ENCODE data around the gene EN2.

EN2 gene

DNA sequence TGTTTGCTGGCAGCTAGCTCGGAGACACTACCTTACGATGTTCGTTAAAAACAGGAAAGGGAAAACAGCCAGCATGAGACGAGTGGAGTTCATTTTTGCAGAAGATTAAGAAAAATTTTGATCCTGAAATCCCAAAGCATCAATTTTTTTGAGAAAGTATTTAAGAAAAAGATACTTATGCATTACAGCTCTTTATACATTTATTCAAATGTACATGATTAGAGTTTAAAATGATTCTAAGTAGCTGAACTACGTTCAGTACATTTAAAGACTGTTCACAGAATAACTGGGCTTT lies 53.7 kb downstream of the EN2 start:
- DNase-seq = no peak

DNA sequence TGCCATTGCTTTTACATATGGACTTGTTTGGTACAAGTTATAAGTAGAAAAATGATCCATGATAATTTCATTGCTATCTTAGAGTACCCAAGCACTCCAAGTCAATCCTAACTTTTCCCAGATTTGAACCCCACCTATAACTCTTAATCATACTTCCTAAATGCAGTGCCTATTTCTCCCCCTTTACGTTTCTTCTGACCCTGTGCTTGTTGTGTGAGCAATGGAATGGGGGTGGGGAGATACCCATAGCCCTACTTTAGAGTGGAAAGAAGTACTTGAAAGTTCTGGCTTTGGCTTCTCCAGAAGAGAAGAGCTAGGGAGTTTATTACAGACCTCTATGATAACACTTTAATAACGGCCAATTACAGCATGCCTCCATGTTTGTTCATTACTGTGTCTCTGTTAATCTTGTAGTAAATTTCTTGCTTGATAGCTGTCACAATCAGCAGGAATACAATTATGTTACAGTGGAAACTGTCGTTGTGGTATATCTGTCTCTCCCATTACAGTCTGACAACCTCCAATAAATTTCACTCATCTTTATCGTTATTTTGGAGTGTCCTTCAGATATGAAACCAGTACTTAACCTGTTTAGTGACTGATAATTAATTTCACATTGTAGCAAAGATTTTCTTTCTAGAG lies 54.4 kb downstream of the EN2 start:
- no peak for DNase-seq

DNA sequence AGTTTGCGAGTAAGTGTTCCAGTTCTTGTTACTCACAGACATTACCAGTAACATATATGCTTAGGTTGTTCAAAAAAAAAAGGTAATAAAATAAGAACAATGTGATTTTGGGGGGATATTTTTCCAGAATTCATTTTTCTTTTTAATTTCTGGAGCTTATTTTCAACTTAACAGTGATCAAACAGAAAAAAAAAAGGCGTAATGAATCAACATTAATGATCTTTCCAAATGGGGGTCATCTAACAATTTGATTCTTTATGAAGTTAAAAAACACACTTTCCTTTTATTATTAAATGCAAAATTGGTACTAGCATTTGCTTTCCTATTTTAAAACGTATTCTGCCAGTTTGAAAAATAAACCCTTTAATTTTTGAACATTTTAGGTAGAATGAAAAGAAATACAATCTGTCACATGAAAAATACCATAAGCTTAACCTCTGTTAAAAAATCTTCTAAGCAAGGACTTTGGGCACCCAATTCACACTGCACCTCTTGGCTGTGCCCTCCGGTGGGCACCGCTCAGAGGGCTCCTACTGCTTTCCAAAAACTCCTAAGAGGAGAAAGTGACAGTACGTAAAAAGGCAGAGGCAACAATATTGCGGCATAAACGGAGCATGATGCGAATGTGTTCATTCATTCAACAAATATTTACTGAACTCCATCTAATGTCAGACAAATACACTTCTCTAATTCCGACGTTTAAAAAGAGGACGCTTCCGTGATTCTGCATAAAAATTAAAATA lies 55.8 kb downstream of the EN2 start:
- no peak for DNase-seq

DNA sequence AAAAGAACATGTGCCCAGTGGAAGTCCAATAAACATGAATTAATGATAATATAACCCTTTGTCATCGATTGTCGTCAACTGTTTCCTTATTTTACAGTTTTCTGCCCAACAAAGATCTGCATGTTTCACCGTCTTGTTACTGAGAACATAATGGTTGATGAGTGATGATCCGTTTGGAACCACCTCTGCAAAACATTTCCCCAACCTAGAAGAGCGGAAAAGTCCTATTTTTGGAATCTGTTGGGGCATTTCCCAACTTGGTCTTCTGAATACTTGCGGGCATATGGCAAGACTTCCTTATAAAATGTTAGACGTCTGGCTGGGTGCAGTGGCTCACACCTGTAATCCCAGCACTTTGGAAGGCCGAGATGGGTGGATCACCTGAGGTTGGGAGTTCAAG lies 56.4 kb downstream of the EN2 start:
- DNase-seq = no peak

All from NCI-H2081 treated with DMSO at 0.1 percent for 48 hours (cell line).